ENCODE measurements around the gene PRRT4. TPM values are rescaled to one million over a fixed set of nuclear protein-coding genes. Genes with fewer than 3 reads are reported as not detected.

Gene PRRT4
- total RNA-seq, 2 experiments from 2014 or later: 0.16 TPM; not detected in 1

DNA sequence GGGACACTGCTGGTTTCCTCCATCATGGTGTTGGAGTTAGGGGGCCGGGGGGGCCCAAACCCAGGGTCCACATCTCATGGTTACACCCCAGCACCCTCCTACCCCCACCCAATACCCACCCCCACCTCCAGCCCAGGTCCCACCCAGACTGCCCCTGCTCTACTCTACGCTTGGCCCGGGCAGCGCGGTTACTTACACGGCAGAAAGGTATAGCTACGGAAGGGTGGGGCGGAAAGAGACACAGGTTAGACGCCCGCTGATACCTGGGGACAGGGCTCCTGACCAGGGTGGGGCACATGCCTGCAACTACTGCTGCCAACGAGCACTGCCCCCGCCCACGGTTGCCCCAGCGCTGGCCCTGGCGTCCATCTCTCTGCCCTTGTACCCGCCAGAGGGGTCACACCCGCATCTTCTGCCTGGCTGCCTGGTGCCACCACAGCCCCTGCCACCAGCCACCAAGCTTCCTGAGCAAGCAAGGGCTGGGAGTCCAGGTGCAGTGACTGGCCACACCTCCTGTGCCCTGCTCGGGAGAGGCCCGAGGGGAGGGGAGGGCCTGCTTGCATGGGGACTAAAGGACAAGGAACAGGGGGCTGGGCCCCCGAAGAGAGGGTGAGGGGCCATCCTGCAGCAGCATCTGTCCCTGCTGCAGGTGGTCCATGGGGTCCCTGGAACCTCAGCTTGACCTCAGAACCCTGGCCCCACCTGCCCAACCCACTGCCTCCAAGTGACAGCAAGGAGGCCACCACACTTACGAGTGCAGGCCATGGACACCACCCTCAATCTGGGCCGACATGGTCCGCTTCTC, 32.2 kb upstream of the PRRT4 start:
- Mint-ChIP-seq H3K27ac (no peak overlapping the region), H3K36me3 (ENCODE audit: low read depth) (peaks cover 25% of the 10 kb centered on the region), H3K4me3 (no peak overlapping the region), H3K27me3 (ENCODE audit: low read depth) (no peaks in the 10 kb centered on the region), H3K9me3 (ENCODE audit: insufficient read depth) (no peaks in the 10 kb centered on the region), H3K4me1 (ENCODE audit: low read depth) (no peaks in the 10 kb centered on the region)
- DNase-seq: no peak
- ChIA-PET CTCF (no interaction called here), POLR2A (no interaction called here)
- ATAC-seq: no peak

- Mint-ChIP-seq H3K27me3 (ENCODE audit: low read depth) (peaks cover 4% of the 10 kb centered on the region), H3K27ac (no peak overlapping the region), H3K4me3 (no peak overlapping the region), H3K9me3 (ENCODE audit: insufficient read depth) (no peaks in the 10 kb centered on the region), H3K4me1 (ENCODE audit: low read depth) (no peaks in the 10 kb centered on the region), H3K36me3 (ENCODE audit: low read depth) (peaks cover 15% of the 10 kb centered on the region)
- CTCF ChIA-PET: interaction anchor here (9.7 kb wide), 1 partner anchor 33 kb away, joined by 84 read pairs; no protein-coding TSS in a partner anchor
- POLR2A ChIA-PET: no interaction called here
- ATAC-seq (no peak), DNase-seq (no peak)
Measured at GRCh38 chr7:128392446-128393327, 31.2 kb upstream of the PRRT4 start.

DNA sequence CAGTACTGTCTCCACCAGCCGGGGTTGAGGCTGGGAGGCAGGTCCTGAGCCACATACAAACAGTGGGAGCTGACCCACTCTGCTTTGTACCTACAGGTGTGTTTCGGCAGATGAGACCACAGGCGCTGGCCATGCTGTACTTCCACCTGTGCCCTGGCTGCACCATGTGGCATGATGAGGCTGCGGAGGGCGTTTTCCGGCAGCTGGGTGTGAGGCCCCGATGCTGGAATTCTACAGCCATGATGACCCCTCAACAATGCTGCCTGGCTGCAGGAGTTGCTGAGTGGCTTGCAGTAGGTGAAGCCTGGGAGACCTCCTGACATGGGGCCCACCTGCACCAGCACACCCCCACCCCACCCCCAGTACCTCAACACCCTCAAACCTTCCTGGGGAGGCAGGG, 30.3 kb upstream of the PRRT4 start:
- DNase-seq (no peak), ATAC-seq (no peak)
- no peak overlapping the region for H3K4me3 Mint-ChIP-seq
- ChIA-PET CTCF (interaction anchor here (9.7 to 11.9 kb wide), 2 partner anchors 34 to 44 kb away, joined by 84 to 258 read pairs; partner anchors contain the start of gene RBM28), POLR2A (no interaction called here)
- H3K27ac Mint-ChIP-seq: no peak overlapping the region
- H3K4me1 Mint-ChIP-seq (ENCODE audit: low read depth): peaks cover 2% of the 10 kb centered on the region
- no peaks in the 10 kb centered on the region for H3K9me3 Mint-ChIP-seq (ENCODE audit: insufficient read depth)
- H3K27me3 Mint-ChIP-seq (ENCODE audit: low read depth): peaks cover 4% of the 10 kb centered on the region
- H3K36me3 Mint-ChIP-seq (ENCODE audit: low read depth): peaks cover 9% of the 10 kb centered on the region

- Mint-ChIP-seq H3K4me1 (ENCODE audit: low read depth) (peaks cover 2% of the 10 kb centered on the region), H3K27ac (peak overlapping the region; percentile 34)
- POLR2A ChIA-PET: no interaction called here
Measured at GRCh38 chr7:128390871-128391565, 29.5 kb upstream of the PRRT4 start.

GRCh38 chr7:128389618-128390329, 28.3 kb upstream of the PRRT4 start:
- Mint-ChIP-seq H3K4me3 (no peak overlapping the region), H3K27me3 (ENCODE audit: low read depth) (peaks cover 4% of the 10 kb centered on the region), H3K9me3 (ENCODE audit: insufficient read depth) (no peaks in the 10 kb centered on the region), H3K27ac (no peak overlapping the region), H3K4me1 (ENCODE audit: low read depth) (peaks cover 2% of the 10 kb centered on the region), H3K36me3 (ENCODE audit: low read depth) (peaks cover 2% of the 10 kb centered on the region)
- no peak for ATAC-seq
- POLR2A ChIA-PET: interaction anchor here (1.3 kb wide), 1 partner anchor 42 kb away, joined by 4 read pairs; no protein-coding TSS in a partner anchor
- CTCF ChIA-PET: interaction anchor here (1.1 to 11.9 kb wide), 9 partner anchors 8 to 71 kb away, joined by 3 to 258 read pairs (median 7); partner anchors contain the start of gene RBM28
- DNase-seq: no peak

More at GRCh38 chr7:128390871-128391565, 29.5 kb upstream of the PRRT4 start:
- CTCF ChIA-PET: interaction anchor here (1.0 to 11.9 kb wide), 4 partner anchors 10 to 43 kb away, joined by 3 to 258 read pairs (median 46); partner anchors contain the start of gene RBM28
- DNase-seq: no peak
- peaks cover 2% of the 10 kb centered on the region for H3K36me3 Mint-ChIP-seq (ENCODE audit: low read depth)
- no peak for ATAC-seq
- H3K4me3 Mint-ChIP-seq: no peak overlapping the region
- peaks cover 4% of the 10 kb centered on the region for H3K27me3 Mint-ChIP-seq (ENCODE audit: low read depth)
- H3K9me3 Mint-ChIP-seq (ENCODE audit: insufficient read depth): no peaks in the 10 kb centered on the region

GRCh38 chr7:128389085-128389617, 27.7 kb upstream of the PRRT4 start:
- ChIA-PET CTCF (interaction anchor here (1.1 to 11.9 kb wide), 10 partner anchors 8 to 682 kb away, joined by 3 to 258 read pairs (median 6); partner anchors contain the start of gene RBM28), POLR2A (interaction anchor here (1.3 kb wide), 1 partner anchor 42 kb away, joined by 4 read pairs; no protein-coding TSS in a partner anchor)
- no peak for DNase-seq

GRCh38 chr7:128388145-128388485, 26.6 kb upstream of the PRRT4 start:
- no peak for ATAC-seq
- CTCF ChIA-PET: interaction anchor here (0.6 to 11.9 kb wide), 32 partner anchors 9 to 681 kb away, joined by 3 to 258 read pairs (median 5); partner anchors contain the start of genes CALU, HILPDA and RBM28
- POLR2A ChIA-PET: no interaction called here

More at GRCh38 chr7:128389085-128389617, 27.7 kb upstream of the PRRT4 start:
- H3K9me3 Mint-ChIP-seq (ENCODE audit: insufficient read depth): no peaks in the 10 kb centered on the region
- ATAC-seq: no peak
- H3K27ac Mint-ChIP-seq: no peak overlapping the region
- H3K36me3 Mint-ChIP-seq (ENCODE audit: low read depth): peaks cover 2% of the 10 kb centered on the region
- H3K27me3 Mint-ChIP-seq (ENCODE audit: low read depth): peaks cover 4% of the 10 kb centered on the region
- no peak overlapping the region for H3K4me3 Mint-ChIP-seq
- peaks cover 2% of the 10 kb centered on the region for H3K4me1 Mint-ChIP-seq (ENCODE audit: low read depth)

GRCh38 chr7:128387216-128388144, 26.0 kb upstream of the PRRT4 start:
- POLR2A ChIA-PET: no interaction called here
- Mint-ChIP-seq H3K4me1 (ENCODE audit: low read depth) (peaks cover 2% of the 10 kb centered on the region), H3K27ac (no peak overlapping the region)

More at GRCh38 chr7:128388145-128388485, 26.6 kb upstream of the PRRT4 start:
- no peak for DNase-seq
- Mint-ChIP-seq H3K4me3 (no peak overlapping the region), H3K27me3 (ENCODE audit: low read depth) (peaks cover 4% of the 10 kb centered on the region), H3K9me3 (ENCODE audit: insufficient read depth) (no peaks in the 10 kb centered on the region), H3K27ac (no peak overlapping the region), H3K4me1 (ENCODE audit: low read depth) (peaks cover 2% of the 10 kb centered on the region), H3K36me3 (ENCODE audit: low read depth) (peaks cover 2% of the 10 kb centered on the region)

DNA sequence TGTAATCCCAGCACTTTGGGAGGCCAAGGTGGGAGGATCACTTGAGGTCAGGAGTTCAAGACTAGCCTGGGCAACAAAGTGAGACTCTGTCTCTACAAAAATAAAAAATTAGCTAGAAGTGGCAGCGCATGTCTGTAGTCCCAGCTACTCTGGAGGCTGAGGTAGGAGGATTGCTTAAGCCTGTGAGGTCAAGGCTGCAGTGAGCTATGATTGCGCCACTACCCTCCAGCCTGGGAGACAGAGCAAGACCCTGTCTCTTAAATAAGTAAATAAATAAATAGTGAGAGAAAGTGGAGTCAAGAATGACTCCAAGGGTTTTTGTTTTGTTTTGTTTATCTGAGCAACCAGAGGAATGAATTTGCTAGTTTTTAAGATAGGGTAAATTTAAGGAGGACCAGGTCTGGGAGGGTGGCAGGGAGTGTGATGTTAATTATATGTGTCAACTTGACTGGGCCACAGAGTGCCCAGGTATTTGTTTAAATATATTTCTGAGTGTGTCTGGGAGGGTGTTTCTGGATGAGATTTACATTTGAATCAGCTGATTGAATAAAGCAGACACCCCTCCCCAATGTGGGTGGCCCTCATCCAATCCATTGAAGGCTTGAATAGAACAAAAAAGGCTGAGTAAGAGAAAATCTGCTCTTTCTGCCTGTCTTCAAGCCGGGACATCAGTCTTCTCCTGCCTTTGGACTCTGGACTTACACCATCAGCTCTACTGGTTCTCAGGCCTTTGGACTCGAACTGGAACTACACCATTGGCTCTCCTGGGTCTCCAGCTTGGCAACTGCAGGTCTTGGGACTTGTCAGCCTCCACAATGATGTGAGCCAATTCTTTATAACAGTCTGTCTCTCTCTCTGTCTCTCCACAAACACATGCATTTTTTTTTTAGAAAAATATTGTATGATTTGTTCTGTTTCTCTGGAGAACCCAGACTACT, 24.8 kb upstream of the PRRT4 start:
- DNase-seq (no peak), ATAC-seq (no peak)
- ChIA-PET CTCF (interaction anchor here (0.5 to 11.9 kb wide), 19 partner anchors 8 to 648 kb away, joined by 3 to 258 read pairs (median 9); partner anchors contain the start of gene RBM28), POLR2A (no interaction called here)
- Mint-ChIP-seq H3K36me3 (ENCODE audit: low read depth) (no peaks in the 10 kb centered on the region), H3K27ac (no peak overlapping the region), H3K9me3 (ENCODE audit: insufficient read depth) (no peaks in the 10 kb centered on the region), H3K4me1 (ENCODE audit: low read depth) (peaks cover 2% of the 10 kb centered on the region), H3K4me3 (no peak overlapping the region), H3K27me3 (ENCODE audit: low read depth) (peaks cover 4% of the 10 kb centered on the region)

More at GRCh38 chr7:128387216-128388144, 26.0 kb upstream of the PRRT4 start:
- peak; percentile 84 for ATAC-seq
- DNase-seq: peak; percentile 78
- Mint-ChIP-seq H3K36me3 (ENCODE audit: low read depth) (peaks cover 2% of the 10 kb centered on the region), H3K27me3 (ENCODE audit: low read depth) (peaks cover 4% of the 10 kb centered on the region), H3K4me3 (no peak overlapping the region), H3K9me3 (ENCODE audit: insufficient read depth) (no peaks in the 10 kb centered on the region)
- CTCF ChIA-PET: interaction anchor here (0.6 to 11.9 kb wide), 36 partner anchors 8 to 680 kb away, joined by 3 to 258 read pairs (median 4); partner anchors contain the start of genes CALU, HILPDA and RBM28
